Adrenal gland (tissue), 5 donors: Measurements from ENCODE around the gene FHL5.

Source experiments
- POLR2A ChIP-seq, 2 donors: fragments of 450-650 bp; IDR thresholded peaks; one replicate each; pipeline ENCODE4 v1.6.1; 2017; ENCODE audit warnings: antibody characterized with exemption in 2 of 2, mild to moderate bottlenecking in 2 of 2, moderate library complexity in 1 of 2
- TF ChIP-seq, protein P1 (sequence below), 6 experiments: fragments of 450-650 bp in 4 of 6; fragments of 200-600 bp in 2 of 6; sonication (generic) in 1 of 6; IDR thresholded peaks; 1 replicate in 5 of 6; 2 replicates in 1 of 6; pipeline versions ENCODE4 v1.5.1 to v1.8.0; 2016 to 2021; ENCODE audit warnings: antibody characterized with exemption in 6 of 6, mild to moderate bottlenecking in 2 of 6, moderate library complexity in 1 of 6
- donor health status: DM: no; HTN: no; CAD: no.

DNA sequence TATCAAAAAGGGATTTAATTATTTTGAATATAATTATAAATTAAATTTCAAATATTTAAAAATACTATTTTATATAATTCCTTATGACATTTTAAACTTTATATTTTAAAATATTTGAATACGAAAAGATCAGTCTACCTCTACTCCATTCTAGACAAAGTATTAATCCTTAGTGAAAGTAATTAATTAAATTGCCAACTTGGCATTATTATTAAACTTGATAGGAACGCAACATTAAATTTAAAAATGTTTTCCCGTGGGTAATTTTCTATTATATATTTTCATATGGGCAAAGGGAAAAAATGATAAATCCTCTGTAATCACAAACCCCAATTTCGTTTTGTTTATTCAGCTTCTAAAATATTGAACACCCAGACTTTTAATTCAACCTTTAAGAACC lies 8.4 kb upstream of the FHL5 start:
- TF ChIP-seq, protein P1, sequence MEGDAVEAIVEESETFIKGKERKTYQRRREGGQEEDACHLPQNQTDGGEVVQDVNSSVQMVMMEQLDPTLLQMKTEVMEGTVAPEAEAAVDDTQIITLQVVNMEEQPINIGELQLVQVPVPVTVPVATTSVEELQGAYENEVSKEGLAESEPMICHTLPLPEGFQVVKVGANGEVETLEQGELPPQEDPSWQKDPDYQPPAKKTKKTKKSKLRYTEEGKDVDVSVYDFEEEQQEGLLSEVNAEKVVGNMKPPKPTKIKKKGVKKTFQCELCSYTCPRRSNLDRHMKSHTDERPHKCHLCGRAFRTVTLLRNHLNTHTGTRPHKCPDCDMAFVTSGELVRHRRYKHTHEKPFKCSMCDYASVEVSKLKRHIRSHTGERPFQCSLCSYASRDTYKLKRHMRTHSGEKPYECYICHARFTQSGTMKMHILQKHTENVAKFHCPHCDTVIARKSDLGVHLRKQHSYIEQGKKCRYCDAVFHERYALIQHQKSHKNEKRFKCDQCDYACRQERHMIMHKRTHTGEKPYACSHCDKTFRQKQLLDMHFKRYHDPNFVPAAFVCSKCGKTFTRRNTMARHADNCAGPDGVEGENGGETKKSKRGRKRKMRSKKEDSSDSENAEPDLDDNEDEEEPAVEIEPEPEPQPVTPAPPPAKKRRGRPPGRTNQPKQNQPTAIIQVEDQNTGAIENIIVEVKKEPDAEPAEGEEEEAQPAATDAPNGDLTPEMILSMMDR (IDR thresholded peaks at IDR 0.05) = no peak
- no peak for TF ChIP-seq POLR2A (IDR thresholded peaks at IDR 0.05)
